HepG2 (cell line): ENCODE measurements around the gene ERCC6L2. TPM values are rescaled to one million over a fixed set of nuclear protein-coding genes. Genes with fewer than 3 reads are reported as not detected.

Source experiments
- ATAC-seq: fragments of 200-7000 bp; cut with Tn5 transposase; 3 replicates; pipeline ENCODE4 v1.9.1; 2020; ENCODE audit warnings: mild to moderate bottlenecking, moderate library complexity
- BruUV-seq: library from RNA; stranded (reverse); fragments of 400-500 nt; replicated peaks from 2 replicates; lab custom pipeline; 2021; lab: Mats Ljungman, UMichigan
- CTCF ChIA-PET: fragments of 300-600 bp; formaldehyde crosslinking; extraction: SDS; loops from one replicate; lab custom pipeline; 2021; ENCODE audit warnings: low total read pairs, inconsistent platforms, low intra/inter-chr PET ratio; lab: Yijun Ruan, JAX
- POLR2A ChIA-PET: fragments of 350-600 bp; sonication (Branson Sonifier 250); formaldehyde crosslinking; loops from one replicate; lab custom pipeline; 2020; ENCODE audit warnings: antibody characterized with exemption, inconsistent platforms; lab: Yijun Ruan, JAX
- DNase-seq: peaks from one replicate; pipeline ENCODE4 v3.0.0-alpha.2; 2015; ENCODE audit warnings: low spot score
- FAIRE-seq: peaks from 3 replicates; lab custom pipeline; 2011; peaks lifted over from hg19 to GRCh38; lab: Jason Lieb, UNC
- H2AFZ ChIP-seq: one replicate; pipeline ENCODE4 v1.6.1; 2011; ENCODE audit warnings: low read length, inconsistent platforms
- H3K27ac ChIP-seq: fragments of 300-600 bp; 3 replicates; pipeline ENCODE4 v1.8.0; 2011; ENCODE audit warnings: mixed run types, mild to moderate bottlenecking, mixed read lengths, low read length, inconsistent platforms; ENCODE audit not compliant: insufficient read depth; ENCODE audit errors: extremely low read length
- H3K27me3 ChIP-seq, 2 experiments: fragments of 200-600 bp in 1 of 2; 2 replicates in 1 of 2; 3 replicates in 1 of 2; pipeline versions ENCODE4 v1.6.0 to v1.8.0; 2011; ENCODE audit warnings: low read length in 2 of 2, mild to moderate bottlenecking in 2 of 2, moderate library complexity in 2 of 2, inconsistent platforms in 1 of 2; ENCODE audit not compliant: insufficient read depth in 2 of 2, control insufficient read depth in 1 of 2
- H3K36me3 ChIP-seq, 2 experiments: fragments of 200-600 bp in 1 of 2; replicated peaks in 1 of 2; 2 replicates in 1 of 2; 3 replicates in 1 of 2; pipeline versions ENCODE4 v1.5.1 to v1.8.0; 2011; ENCODE audit warnings: low read length in 2 of 2, inconsistent platforms in 1 of 2; ENCODE audit not compliant: insufficient read depth in 2 of 2, control insufficient read depth in 1 of 2
- H3K4me1 ChIP-seq: 2 replicates; pipeline ENCODE4 v1.5.1; 2012; ENCODE audit warnings: low read length, inconsistent platforms; ENCODE audit not compliant: insufficient read depth
- H3K4me2 ChIP-seq: 2 replicates; pipeline ENCODE4 v1.6.0; 2011; ENCODE audit warnings: low read depth, low read length, inconsistent platforms
- H3K4me3 ChIP-seq, 3 experiments: fragments of 200-600 bp in 1 of 3; sonication (generic), shearing (Covaris generic) in 1 of 3; replicated peaks in 1 of 3; 2 replicates each; pipeline ENCODE4 v1.5.1; 2011 to 2016; ENCODE audit warnings: low read length in 3 of 3, inconsistent platforms in 2 of 3, low read depth in 2 of 3, mild to moderate bottlenecking in 2 of 3, control low read depth in 1 of 3, mixed read lengths in 1 of 3; ENCODE audit not compliant: insufficient read depth in 1 of 3
- H3K79me2 ChIP-seq: one replicate; pipeline ENCODE4 v1.6.1; 2011; ENCODE audit warnings: low read length, inconsistent platforms; ENCODE audit not compliant: insufficient read depth
- H3K9ac ChIP-seq: 2 replicates; pipeline ENCODE4 v1.6.0; 2011; ENCODE audit warnings: mild to moderate bottlenecking, low read depth, low read length, inconsistent platforms; ENCODE audit not compliant: insufficient read depth
- H3K9me3 ChIP-seq: 2 replicates; pipeline ENCODE4 v1.5.1; 2012; ENCODE audit warnings: mild to moderate bottlenecking, low read length
- H4K20me1 ChIP-seq: 2 replicates; pipeline ENCODE4 v1.6.0; 2011; ENCODE audit warnings: inconsistent platforms, mild to moderate bottlenecking, low read length, moderate library complexity; ENCODE audit not compliant: insufficient read depth
- ATF7 ChIP-seq, 2 experiments: fragments of 450-650 bp in 1 of 2; sonication (generic) in 1 of 2; formaldehyde crosslinking in 1 of 2; IDR thresholded peaks; 2 replicates each; pipeline versions ENCODE4 v1.4.0 to v1.6.1; 2016 to 2020; ENCODE audit warnings: antibody characterized with exemption in 1 of 2, mild to moderate bottlenecking in 1 of 2, missing genetic modification reagents in 1 of 2
- CREB1 ChIP-seq, 2 experiments: fragments of 450-650 bp in 1 of 2; IDR thresholded peaks; 2 replicates each; pipeline ENCODE4 v1.6.1; 2016 to 2017; ENCODE audit warnings: control low read depth in 1 of 2, mild to moderate bottlenecking in 1 of 2, missing compliant biosample characterization in 1 of 2, missing genetic modification characterization in 1 of 2
- HOXA3 ChIP-seq: sonication (generic); formaldehyde crosslinking; IDR thresholded peaks from 2 replicates; pipeline ENCODE4 v1.5.0; 2020; ENCODE audit warnings: missing genetic modification reagents
- RORA ChIP-seq: sonication (generic); formaldehyde crosslinking; IDR thresholded peaks from 2 replicates; pipeline ENCODE4 v1.5.0; 2020; ENCODE audit warnings: mild to moderate bottlenecking, missing genetic modification reagents, moderate library complexity
- WGBS: methylation state at CpG from one replicate; pipeline ENCODE4 v1.1.6; 2017; ENCODE audit warnings: low lambda C conversion rate; 5-methylcytosine and 5-hydroxymethylcytosine counted together
- in situ Hi-C: cut with HindIII; loops from 2 replicates; pipeline ENCODE4 v1.10.0; 2017; ENCODE audit warnings: low pct_unique_long_range_greater_than_20kb; ENCODE audit not compliant: extremely low pct_ligation_motif_present
- intact Hi-C: fragments of 100-400 bp; cut with micrococcal nuclease; formaldehyde crosslinking; loops from one replicate; pipeline ENCODE4 v1.10.0; 2022; ENCODE audit not compliant: unreplicated experiment
- polyA plus RNA-seq, 8 experiments: library from polyadenylated mRNA; depleted of rRNA in 3 of 8; stranded (reverse) in 7 of 8; unstranded in 1 of 8; fragments of >200 nt; fragmentation: Illumina TruSeq in 4 of 8; extraction: Trizol in 4 of 8; gene quantifications; 2 replicates each; pipeline versions ENCODE4 v1.2.1 to v1.2.3, GENCODE V29; 2011 to 2016; ENCODE audit warnings: low read depth in 4 of 8, missing spikeins in 1 of 8, mixed read lengths in 1 of 8; ENCODE audit not compliant: insufficient read depth in 1 of 8
- total RNA-seq, 5 experiments: library from RNA; depleted of rRNA; stranded (reverse); fragments of >200 nt; fragmentation: Illumina TruSeq; extraction: Trizol; gene quantifications; 2 replicates each; pipeline ENCODE4 v1.2.3, GENCODE V29; 2016; ENCODE audit warnings: low read depth in 1 of 5
- TF ChIP-seq, protein P1 (sequence below): sonication (generic); formaldehyde crosslinking; IDR thresholded peaks from 2 replicates; pipeline ENCODE4 v1.4.0; 2020; ENCODE audit warnings: mild to moderate bottlenecking, missing genetic modification reagents

Gene ERCC6L2
- total and polyA plus RNA-seq, 2 of the 13 experiments (the other 11 are each of a cell fraction or from before 2014, with no cell fraction given): 13.4 to 45.9 TPM

DNA sequence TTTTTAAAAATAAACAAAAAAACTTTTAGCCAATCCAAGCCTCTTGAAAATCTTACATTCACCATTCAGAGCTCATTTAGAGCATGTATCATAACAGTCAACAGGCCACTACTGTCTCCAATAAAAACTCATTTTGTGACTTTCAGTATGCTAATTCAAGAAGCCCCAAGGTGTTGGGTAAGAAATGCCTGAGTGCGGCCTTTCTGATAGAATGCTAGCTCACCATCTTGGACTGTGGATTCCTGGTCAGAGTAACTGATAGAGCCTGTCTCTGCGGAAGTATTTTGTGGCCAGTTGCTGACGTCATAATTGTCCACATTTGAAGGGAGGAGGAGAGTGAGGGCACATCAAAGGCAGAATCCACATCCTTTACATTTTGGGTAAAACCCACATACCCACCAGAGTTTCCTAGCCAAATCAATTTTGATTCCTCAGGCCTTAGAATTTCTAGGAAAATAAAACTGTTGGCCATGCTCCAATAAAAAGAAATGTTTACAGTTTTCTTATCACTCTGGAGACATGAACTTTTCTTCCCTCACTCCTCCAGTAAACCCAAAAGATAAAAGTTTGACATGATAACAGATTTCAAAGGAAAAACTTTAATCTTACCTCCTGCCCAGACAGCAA, 41.1 kb upstream of the ERCC6L2 start:
- Histone ChIP-seq H3K36me3 (no peaks in the 10 kb centered on the region), H3K27ac (no peak overlapping the region), H3K79me2 (no peaks in the 10 kb centered on the region), H4K20me1 (no peaks in the 10 kb centered on the region), H3K9me3 (no peaks in the 10 kb centered on the region), H3K27me3 (0 out of 5 replicates have a peak, but pooled peaks cover 0 to 1% of the 10 kb centered on the region in 2 experiments), H3K9ac (no peak overlapping the region), H3K4me1 (peaks cover 9% of the 10 kb centered on the region), H3K4me2 (no peak overlapping the region)
- in situ Hi-C loops: no loop called here
- CTCF ChIA-PET: no interaction called here
- no peak for ATAC-seq
- WGBS: 58% methylated on average over 3 of the region's 3 CpGs
- no TSS peak for BruUV-seq
- DNase-seq: no peak
- FAIRE-seq: no peak
- TF ChIP-seq ATF7 (IDR thresholded peaks at IDR 0.05): peak; percentile 89
- no peak for TF ChIP-seq ATF7 (CRISPR knock-in tag; IDR thresholded peaks at IDR 0.05)
- no peak for TF ChIP-seq RORA (CRISPR knock-in tag)
- TF ChIP-seq CREB1 (IDR thresholded peaks at IDR 0.05): peak; percentile 91
- no peak for TF ChIP-seq CREB1 (CRISPR knock-in tag; IDR thresholded peaks at IDR 0.05)
- TF ChIP-seq, all 625 proteins: peak for 2
- POLR2A ChIA-PET: no interaction called here
- intact Hi-C loops: no loop called here
- H3K4me3 ChIP-seq: no peak overlapping the region
- H2AFZ ChIP-seq: no peak overlapping the region

DNA sequence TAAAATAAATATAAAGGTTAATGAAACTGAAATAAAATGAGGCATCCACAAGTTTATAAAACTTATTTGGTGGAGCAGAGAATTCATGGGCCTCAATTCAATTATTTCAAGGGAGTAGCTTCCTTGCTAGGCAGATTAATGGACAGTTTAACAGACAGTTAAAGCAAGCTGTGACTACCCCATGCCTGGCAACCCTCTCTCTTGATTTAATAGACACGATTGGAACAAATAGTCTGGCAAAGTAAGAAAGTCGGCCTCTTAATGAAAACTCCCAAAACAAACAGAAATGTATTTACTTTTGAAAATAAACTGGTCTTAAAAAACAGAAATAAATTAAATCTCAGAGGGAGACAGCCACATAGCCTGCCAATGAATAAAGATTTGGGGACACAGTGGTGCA, 40.1 kb upstream of the ERCC6L2 start:
- Histone ChIP-seq H3K4me1 (peaks cover 9% of the 10 kb centered on the region), H3K27me3 (0 out of 5 replicates have a peak, but pooled peaks cover 0 to 1% of the 10 kb centered on the region in 2 experiments), H3K27ac (no peak overlapping the region), H3K79me2 (no peaks in the 10 kb centered on the region), H2AFZ (no peak overlapping the region), H3K4me2 (no peak overlapping the region), H3K9me3 (no peaks in the 10 kb centered on the region), H3K36me3 (no peaks in the 10 kb centered on the region), H3K4me3 (no peak overlapping the region)
- in situ Hi-C loops (no loop called here), intact Hi-C loops (no loop called here)
- ChIA-PET POLR2A (no interaction called here), CTCF (no interaction called here)
- FAIRE-seq (no peak), ATAC-seq (no peak), DNase-seq (no peak)
- WGBS: 3% methylated on average over 2 of the region's 2 CpGs
- BruUV-seq: no TSS peak
- no peak for TF ChIP-seq HOXA3 (CRISPR knock-in tag)
- TF ChIP-seq, protein P1, sequence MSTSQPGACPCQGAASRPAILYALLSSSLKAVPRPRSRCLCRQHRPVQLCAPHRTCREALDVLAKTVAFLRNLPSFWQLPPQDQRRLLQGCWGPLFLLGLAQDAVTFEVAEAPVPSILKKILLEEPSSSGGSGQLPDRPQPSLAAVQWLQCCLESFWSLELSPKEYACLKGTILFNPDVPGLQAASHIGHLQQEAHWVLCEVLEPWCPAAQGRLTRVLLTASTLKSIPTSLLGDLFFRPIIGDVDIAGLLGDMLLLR (CRISPR knock-in tag): no peak
- TF ChIP-seq, all 625 proteins: peak for 0
- H4K20me1 ChIP-seq: no peaks in the 10 kb centered on the region
- H3K9ac ChIP-seq: no peak overlapping the region
